HG02973 (cell line): ENCODE measurements around the gene NHS.
"Not testable (repeated sequence)": the region's sequence is repeated elsewhere in the genome, so short reads cannot be mapped to it uniquely, and the experiment has no call there.

Source experiments
- ATAC-seq: cut with Tn5 transposase; IDR thresholded peaks from one replicate; pipeline ENCODE4 v1.9.1; 2021; ENCODE audit warnings: moderate library complexity; ENCODE audit not compliant: unreplicated experiment

Gene NHS

DNA sequence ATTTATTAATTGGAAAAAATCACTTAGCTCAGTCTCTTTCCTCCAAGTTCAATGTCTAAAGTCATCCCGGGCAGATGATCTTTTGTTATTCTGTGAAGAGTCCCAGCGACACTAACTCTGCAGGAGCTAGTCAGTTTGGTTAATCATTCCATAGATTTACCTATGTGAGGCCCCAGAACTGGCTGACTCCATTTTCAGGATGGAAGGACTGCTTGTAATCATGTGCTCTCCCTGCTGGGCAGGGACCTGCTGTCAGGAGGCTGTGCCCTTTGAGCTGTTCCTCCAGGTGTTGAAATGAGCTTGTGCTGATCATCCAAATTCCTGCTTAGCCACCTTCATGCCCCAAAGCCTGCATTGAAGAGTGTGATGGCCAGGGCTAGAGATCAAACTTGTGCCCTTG is 169.8 kb downstream of the NHS start:
- no peak for ATAC-seq

DNA sequence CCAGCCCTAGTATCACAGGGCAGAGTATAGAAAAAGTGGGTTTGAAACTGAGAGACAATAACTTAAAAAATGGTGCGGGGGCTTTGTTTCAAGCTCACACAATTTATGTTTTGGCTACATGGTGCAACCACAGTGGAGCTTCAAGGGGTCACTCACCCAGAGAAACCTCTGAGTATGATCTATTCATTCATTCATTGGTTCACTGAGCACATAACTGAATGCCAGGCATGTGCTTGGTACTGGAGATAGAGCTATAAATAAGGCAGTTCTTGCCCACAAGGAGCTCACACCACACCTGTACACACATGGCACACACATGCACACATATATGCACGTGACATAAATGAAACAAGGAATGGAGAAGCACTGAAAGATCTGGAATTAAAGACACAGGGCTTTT is 171.4 kb downstream of the NHS start:
- no peak for ATAC-seq

DNA sequence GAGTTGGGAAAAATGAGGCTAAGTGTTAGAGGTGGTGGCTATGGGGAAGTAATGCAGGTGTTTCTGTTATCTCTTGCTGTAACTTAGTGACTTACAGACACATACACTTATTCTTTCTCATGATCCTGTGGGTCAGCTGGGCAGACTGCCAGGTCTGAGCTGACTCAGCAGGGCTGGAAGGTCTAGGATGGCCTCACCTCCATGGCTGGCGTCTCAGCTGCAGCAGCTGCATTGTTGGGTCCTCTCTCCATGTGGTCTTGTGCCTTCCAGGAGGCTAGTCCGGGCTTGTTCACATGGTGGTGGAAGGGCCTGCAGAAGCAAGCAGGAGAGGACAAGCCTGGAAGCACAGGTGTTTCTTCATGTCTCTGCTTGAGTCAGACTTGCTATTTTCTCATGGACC is 172.7 kb downstream of the NHS start:
- peak; percentile 93 for ATAC-seq

DNA sequence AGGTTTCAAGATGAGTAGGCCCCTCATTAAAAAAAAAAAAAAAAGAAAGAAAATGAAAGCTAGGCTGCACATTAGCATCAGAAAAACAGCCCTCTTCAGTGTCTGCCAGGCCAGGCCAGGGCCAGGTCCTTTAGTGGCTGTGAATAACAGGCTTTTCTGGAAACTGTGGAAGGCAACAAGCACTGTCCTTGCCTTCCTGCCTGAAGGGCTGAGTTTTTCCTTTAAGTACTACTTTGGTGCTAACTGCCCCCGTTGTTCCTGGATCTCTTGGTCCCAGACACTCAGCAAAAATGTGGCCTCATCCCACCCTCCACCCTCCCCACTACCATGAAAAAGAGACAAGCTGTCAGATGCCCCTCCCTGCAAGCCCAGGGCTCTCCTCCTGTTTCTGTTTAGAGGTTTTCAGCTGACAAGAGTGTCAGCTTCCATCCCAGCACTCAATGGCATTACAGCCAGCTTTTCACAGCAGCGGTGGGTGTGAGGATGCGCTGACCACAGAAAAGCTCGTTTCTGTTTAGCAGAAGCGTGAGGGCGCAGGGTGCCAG is 174.2 kb downstream of the NHS start:
- no peak for ATAC-seq

DNA sequence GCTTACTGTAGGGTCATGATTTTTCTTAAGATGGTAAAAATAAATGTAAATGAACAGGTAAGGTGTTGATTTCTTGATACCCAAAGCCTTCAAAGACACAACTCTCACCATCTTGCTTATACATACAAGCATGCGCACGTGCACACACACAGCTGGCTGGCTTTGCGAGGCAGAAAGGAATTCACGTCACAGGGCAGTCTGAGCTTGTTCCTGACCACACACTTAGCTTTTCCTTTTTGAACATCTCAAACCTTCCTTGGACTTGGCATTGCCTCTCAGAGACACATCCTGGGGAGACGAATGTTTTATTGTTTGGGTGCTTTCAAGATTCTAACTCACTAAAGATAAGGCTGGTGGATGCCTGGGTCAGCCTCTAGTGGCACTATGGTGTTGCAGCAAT is 175.0 kb downstream of the NHS start:
- ATAC-seq: no peak

DNA sequence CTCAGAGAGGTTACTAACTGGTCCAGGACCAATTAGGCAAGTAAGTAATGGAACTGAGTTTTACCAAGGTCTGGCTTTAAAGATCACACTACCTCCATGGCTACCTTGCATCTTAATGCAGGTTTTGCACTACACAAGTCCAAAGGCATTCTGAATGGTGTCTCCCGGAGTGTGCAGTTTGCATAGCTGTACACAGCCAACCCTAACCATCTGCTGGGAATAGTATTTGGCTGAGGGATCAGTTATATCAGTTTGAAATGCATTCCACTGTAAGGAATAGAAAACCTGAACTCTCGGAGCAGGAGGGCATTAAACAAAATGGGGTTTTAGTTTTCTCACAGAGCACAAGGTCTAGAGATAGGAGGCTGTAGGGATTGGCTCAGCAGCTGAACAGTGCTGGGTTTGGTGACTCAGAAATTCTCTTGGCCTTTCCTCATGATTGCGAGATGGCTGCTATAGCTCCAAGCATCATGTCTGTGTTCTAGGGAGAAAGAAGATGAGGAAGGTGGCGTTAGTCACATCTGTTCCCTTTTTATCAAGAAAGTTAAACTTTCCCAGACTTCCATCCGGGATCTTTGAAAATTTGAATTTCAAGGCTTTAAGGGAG is 177.1 kb downstream of the NHS start:
- no peak for ATAC-seq

DNA sequence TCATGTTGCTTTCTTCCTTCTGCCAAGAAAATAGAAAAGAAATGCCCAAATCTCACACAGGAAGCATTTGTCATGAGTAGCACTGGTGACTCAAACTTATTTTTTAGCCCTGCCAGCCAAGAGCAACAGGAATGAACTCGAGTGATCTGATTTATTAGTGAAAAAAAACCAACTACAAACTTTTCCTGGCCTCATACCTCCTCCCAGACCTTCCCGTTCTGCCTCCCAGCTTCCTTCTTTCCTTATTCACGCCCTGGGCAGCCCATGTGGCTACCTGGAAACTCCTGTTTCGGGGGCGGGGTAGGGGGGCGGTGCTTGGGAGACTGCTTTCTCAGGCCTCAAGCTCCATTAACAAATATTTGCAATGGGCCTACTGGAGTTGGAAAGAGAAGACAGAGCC is 178.5 kb downstream of the NHS start:
- ATAC-seq: no peak

DNA sequence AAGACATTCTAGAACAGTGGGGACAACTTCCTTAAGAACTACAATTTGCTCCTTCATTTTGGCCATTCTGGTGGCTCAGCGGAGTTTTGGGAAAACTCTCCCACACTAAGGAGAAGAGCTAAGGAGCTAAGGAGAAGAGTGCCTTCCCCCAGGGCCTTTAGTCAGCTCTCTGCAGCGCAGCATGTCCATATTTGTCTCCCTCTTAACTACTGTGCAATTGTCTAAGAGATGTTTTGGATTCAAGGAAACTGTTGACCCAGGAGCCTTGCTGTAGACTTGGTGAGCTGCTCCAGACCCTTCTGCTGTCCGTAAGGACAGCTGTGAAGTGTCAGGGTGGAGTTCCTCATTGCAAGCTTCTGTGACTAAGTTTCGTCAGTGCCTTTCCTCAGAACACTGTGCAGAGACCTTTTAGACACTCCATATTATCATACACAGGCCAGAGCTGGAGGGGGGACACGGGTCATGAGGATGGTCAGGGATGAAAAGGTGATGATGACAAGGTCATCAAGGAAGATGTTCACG is 179.0 kb downstream of the NHS start:
- no peak for ATAC-seq

DNA sequence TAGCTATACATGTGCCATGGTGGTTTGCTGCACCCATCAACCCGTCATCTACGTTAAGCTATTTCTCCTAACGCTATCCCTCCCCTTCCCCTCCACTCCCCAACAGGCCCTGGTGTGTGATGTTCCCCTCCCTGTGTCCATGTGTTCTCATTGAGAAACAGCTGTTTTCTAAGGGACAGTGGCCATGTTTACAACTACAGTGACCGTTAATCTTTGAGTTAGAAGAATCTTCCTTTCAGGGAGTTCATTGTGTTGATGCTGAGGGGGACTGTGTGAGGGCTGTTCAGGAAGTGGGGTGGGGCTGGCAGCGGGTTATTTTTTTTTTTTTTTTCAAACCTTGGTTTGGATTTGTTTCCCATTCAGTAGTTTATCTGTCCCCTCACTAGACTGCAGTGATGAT is 179.9 kb downstream of the NHS start:
- ATAC-seq: no peak

DNA sequence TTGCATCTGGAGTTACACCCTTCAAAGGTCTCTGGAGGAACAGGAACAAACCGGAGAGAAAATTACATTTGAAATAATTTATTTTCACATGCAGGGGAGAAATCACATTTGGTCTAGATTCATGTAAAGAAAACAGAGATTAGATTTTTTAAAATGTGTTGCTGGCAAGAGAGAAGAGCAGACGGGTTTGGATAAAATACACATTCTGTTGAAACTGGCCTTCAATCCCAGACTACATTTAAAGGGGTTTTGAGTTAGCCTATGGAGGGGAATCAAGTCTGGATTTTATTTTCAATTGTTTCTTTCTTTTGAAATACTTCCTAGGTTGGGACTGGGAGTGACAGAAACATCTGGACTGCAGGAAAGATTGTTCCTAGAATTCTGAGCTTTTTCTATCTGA is 180.8 kb downstream of the NHS start:
- ATAC-seq: no peak

DNA sequence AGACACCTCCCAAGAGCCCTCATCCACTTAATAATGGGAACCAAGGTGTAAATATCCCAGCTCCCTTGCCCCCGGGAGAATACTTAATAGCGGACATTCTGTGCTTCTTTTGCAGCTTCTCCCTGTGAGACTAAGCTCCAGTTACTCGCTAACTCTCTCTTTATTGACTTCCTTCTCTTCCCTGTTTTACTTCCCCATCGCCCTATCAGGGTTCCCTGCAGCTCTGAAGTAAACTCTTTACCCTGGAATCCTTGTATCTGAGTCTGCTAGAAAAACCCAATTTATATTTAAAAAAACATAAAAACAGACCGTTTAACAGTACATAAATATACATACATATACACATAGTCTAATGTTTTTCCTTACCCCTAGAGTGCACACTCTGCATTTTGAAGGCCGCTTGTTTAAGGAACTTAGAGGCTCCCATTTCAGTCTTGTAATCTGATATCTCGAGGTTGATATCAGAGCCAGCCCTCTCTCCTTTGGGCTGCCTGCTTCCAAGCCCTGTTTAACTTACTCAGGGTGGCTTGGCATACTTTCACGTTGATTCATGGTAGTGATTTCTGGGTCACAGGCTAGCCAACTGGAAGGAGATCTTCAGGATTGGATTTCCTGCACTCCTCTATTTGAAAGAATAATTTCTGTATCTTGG is 184.9 kb downstream of the NHS start:
- no peak for ATAC-seq

DNA sequence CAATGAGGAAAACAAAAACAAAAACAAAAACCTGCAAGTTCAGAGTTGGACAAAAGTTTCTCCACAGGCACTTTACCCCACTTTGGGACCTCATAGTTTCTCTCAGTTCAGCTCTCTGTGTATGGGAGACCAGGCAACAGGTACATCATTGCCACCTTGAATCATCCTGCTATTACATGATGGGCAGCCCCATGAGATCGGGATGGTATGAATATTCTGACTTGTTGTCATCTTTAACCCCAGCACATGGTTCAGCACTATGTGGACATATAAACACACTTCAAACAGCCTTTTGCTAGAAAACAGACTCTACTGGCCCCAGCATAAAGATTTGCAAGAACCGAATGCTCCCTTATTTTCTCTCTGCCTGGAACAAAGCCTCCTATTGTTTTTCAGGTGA is 185.4 kb downstream of the NHS start:
- no peak for ATAC-seq

DNA sequence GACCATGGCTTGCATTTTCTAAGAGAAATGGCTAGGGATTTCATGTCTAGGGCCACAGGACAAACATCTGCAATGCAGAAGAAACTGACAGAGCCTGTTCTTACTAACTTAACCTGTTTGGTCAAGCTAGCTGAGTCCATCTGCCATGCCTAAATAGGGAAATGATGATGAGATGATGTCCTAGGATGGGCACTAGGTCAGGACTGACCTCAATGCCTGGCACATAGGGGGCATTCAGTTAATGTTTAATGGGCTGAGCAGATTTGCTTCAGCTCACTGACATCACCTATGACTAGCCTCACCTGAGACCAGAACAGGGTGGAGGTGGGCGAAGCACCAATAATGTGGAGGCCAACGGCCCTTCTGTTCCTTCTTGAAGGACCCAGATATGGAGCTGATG is 188.1 kb downstream of the NHS start:
- ATAC-seq: no peak

DNA sequence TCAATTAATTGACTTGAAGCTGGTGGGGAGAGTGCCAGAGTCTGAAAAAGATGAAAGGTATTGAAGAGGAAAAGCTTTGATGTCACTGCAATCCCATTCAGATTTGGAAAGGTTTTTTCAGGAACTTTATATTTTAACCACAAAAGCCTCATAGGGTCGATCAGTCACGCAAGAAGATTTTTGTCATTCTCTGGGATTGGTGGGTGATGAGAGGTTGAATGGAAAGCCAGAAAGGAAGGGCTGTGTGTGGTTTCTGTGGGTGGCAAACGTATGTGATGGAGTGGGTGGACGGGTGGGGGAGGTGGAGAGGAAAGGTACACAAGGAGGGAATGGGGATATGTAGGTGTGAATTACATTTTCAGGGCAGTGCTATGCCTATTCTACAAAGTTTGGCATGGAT is 188.5 kb downstream of the NHS start:
- no peak for ATAC-seq

DNA sequence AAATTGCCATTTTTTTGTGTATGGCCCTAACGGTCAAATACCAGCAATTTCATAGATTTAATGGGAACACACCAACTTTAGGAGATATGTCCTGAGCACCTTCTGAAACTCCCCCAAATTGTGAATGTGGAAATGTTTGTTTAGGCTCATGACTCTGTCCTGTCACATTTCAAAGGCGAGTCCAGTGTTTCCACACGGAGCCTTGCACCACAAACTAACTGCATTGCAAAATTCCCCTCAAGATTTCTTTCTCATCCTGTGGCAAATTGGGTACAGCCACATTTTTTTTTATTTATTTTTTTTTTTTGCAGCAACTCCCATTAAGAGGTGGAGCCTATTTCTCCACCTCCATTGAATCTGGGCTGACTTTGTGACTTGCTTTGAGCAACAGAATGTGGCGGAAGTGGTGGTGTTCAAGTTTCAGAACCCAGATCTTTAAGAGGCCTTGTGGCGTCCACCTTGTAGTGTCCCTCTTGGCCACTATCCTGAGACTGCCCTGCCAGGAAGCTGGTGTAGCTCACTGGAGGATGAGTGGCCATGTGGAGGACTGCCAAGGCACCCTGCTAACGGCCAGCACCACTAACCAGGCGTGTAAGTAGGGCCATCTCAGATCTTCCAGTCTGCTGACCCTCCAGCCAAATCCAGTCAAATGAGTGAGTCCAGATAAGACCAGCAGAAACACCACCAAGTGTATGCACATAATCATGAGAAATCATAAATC is 189.8 kb downstream of the NHS start:
- ATAC-seq: no peak

DNA sequence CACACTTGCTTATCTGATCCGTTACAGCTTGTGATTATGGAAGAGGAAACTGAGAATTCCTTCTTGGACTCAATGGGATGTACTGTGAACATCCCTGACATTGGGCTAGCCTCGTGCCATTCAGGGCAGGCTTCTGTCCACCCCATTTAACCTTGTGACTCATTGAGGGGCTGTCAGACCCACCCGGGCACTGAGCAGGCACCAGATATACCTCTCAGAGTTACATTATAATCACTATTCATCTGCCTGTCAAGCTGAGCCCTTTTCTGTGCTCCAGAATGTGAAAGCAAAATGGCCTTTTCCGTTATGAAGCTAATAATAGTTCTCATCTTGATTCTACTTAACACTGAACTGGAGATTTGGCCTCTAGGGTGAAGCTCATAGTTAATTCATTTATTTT is 191.7 kb downstream of the NHS start:
- ATAC-seq: no peak

DNA sequence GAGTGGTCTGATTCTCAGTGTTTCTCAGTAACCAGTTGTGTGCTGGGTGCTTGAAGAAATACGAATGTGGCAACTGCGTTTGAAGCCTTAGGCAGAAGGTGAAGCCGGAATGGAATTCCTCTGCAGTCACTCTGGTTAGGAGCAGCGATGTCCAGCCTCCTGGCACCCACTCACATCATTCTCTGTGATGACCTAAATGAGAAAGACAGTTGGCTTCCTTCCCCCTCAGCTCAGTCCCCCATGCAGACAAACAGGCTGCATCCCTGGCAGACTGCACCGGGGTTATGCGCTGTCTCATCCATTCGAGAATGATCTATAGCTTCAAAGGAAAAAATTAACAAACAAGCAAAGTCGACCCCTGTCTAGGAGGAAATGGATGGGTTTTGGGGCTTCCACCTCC is 192.2 kb downstream of the NHS start:
- ATAC-seq: no peak

DNA sequence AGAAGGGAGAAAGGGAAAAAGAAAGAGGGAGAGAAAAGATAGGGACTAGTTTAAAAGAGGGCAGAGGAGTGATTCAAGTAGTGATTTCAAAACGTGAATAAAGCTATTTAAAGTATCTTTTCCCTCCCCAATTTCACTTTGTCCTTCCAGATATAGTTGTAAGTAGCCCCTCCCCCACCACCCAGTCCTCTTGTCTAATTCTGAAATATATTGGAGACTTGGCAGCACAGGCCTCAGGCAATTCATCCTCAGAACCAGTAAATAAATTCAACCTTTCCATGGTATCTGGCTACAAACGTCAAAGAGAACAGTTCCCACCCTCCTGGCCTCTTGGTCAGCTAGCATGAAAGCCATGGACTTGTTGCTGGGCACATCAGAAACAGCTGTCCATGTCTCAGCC is 192.8 kb downstream of the NHS start:
- ATAC-seq: no peak

DNA sequence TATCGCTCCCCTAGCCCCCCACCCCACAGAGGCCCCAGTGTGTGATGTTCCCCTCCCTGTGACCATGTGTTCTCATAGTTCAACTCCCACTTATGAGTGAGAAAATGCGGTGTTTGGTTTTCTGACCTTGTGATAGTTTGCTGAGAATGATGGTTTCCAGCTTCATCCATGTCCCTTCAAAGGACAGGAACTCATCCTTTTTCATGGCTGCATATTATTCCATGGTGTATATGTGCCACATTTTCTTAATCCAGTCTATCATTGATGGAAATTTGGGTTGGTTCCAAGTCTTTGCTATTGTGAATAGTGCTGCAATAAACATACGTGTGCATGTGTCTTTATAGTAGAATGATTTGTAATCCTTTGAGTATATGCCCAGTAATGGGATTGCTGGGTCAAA is 193.8 kb downstream of the NHS start:
- ATAC-seq: not testable (repeated sequence)

DNA sequence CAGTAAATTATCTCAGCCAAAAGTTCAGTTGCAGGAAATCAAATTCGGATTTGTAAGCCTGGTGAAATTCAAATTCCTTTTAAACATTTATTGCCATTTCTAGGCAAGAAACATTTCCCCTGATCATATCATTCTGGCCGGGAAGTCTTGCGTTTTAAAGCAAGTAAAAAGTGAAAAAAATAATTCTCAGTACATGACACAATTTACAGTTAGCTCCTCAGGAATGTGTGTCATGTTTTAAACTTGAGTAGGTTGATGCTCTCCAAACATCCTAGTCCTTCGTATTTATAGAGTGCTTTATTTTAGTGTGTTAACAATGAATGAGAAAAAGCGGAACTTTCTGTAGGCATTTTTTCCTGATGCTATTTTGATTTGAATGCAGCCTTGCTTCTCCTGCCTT is 204.0 kb downstream of the NHS start:
- ATAC-seq: no peak

DNA sequence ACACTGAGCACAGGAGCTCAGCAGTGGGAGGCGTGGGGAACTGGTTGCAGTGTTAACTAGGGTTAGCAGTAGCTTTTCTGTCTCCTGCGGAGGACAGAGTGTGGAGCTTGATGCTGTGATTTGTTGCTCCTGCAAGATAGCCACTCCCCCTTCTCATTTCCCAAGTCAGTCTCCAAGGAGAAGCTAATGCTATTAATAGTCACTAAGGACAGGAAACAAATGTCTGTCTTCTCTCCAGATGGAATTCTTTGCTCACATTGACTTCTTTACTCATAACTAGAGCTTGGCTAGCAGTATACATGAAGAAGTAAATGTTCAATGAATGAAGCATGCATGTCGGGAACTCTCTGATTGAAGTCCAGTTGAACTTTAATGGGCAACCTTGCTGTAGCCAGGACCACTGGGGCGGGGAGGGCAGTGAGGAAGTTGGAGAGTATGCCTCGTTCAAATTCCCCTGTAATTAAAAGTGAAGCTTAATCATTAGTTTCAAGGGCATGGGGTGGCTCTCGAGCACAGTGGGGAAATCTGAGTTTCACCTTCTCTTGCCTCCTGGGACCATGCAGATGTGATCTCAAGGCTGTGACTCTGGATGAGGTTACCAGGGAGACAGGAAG is 205.6 kb downstream of the NHS start:
- no peak for ATAC-seq

DNA sequence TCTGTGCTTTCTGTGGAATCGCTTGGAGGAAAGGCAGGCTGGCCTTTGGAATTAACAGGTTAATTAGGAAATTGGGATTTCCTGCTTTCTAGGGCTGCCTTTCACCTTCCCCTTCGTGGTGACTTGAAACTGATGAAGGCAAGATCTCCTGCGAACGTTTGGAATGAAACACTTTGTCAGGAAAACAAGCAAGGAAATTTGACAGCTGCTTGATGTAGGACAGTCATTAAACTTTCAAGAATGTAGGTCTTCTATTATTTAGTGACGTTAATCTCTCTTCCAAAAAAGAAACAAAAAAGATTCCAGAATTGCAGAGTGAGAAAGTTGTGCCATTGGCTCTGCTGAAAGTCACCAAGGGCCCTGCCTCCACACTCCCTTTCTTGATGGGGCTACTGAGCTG is 206.6 kb downstream of the NHS start:
- ATAC-seq: no peak
